NOMO-1 (cell line): ENCODE results near the gene HMGN1.

ENCODE experiments used
- DNase-seq, 2 experiments: peaks; one replicate each; lab custom pipeline; 2025; ENCODE audit not compliant: unreplicated experiment in 2 of 2; lab: John Stamatoyannopoulos, UW

HMGN1 gene

GRCh38 chr21:39336457-39337008 is 12.4 kb downstream of the HMGN1 start:
- DNase-seq = no peak

GRCh38 chr21:39334611-39335010 is 14.3 kb downstream of the HMGN1 start:
- no peak for DNase-seq

- DNase-seq = no peak
Observed at GRCh38 chr21:39332175-39332574, 16.7 kb downstream of the HMGN1 start.

- DNase-seq = no peak
Observed at GRCh38 chr21:39330001-39330400, 18.9 kb downstream of the HMGN1 start.

GRCh38 chr21:39327727-39328126 is 21.2 kb downstream of the HMGN1 start:
- no peak for DNase-seq

- DNase-seq = no peak
Observed at GRCh38 chr21:39326607-39327307, 22.1 kb downstream of the HMGN1 start.

GRCh38 chr21:39325458-39325857 is 23.4 kb downstream of the HMGN1 start:
- no peak for DNase-seq

GRCh38 chr21:39321424-39321823 is 27.5 kb downstream of the HMGN1 start:
- no peak for DNase-seq

- no peak for DNase-seq
Observed at GRCh38 chr21:39319814-39320332, 29.0 kb downstream of the HMGN1 start.

- no peak for DNase-seq
Observed at GRCh38 chr21:39319251-39319756, 29.6 kb downstream of the HMGN1 start.

GRCh38 chr21:39318091-39318959 is 30.6 kb downstream of the HMGN1 start:
- no peak for DNase-seq

GRCh38 chr21:39317134-39318090 is 31.5 kb downstream of the HMGN1 start:
- DNase-seq = peak; percentile 63 to 91

- no peak for DNase-seq
Observed at GRCh38 chr21:39316729-39317128, 32.2 kb downstream of the HMGN1 start.

GRCh38 chr21:39315603-39316445 is 33.1 kb downstream of the HMGN1 start:
- DNase-seq = no peak

GRCh38 chr21:39314143-39315027 is 34.5 kb downstream of the HMGN1 start:
- DNase-seq = peak; percentile 34 to 51

- DNase-seq = peak; percentile 59 to 78
Observed at GRCh38 chr21:39313571-39314142, 35.2 kb downstream of the HMGN1 start, which contains the start of gene BRWD1. BRWD1 (minus strand) TSS chr21:39313632; CDS start chr21:39313491, 141 bp downstream.

GRCh38 chr21:39313042-39313570 is 35.8 kb downstream of the HMGN1 start:
- DNase-seq = peak in 1 of 2 experiments; percentile 55
